ENCODE data around the gene HMGN4.

Gene HMGN4

DNA sequence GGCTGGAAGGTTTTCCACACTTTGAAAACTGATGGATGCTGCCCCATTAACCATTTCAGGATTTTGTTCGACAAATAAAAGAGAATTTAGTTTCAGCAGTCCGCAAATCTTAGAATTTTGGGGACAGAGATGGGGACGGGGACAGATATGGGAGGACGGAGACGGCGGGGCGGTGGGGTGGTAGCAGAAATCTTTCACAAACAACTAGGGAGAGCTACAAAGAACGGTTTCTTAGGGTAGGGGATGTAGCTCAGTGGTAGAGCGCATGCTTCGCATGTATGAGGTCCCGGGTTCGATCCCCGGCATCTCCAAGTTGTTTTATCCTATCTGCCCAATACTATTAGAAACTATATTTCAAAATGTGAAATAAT lies 15.1 kb downstream of the HMGN4 start:
- DNase-seq = peak; percentile 82

DNA sequence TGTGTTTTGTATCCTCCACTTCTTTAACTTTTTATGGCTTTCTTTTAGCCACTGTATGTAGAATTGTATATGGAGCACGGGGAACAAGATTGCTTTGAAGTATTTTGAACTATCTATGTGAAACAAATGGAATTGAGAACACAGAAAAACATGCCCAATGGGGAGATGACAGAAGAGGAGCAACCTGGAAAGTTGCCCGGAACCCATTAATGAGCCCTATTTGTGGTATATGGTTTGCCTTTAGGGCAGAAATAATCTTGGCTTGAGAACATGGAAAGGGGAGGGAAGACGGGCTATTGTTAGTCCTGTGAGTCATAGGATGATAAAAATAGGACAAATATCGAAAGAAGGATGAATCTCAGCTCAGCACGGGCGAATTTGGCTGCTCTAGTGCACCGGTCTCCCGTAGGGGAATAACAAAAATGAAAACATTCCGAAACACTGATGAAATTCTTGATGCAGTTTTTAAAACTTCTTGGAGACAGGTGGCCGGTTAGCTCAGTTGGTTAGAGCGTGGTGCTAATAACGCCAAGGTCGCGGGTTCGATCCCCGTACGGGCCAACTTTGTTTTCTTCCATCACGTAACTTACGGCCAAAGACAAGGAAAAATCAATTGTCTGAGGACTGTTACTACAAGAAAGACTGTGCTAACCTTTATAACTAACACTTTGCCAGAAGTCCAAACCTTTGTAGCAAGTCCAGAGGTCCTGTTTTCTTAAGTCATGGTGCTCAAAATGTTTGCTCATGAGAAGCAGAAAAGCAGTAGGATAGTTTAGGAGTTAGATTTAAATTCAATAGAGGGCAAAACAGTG lies 15.7 kb downstream of the HMGN4 start:
- DNase-seq = peak; percentile 82

GRCh38 chr6:26554447-26554696 lies 16.2 kb downstream of the HMGN4 start:
- no peak for DNase-seq

- DNase-seq = peak; percentile 63
Measured at GRCh38 chr6:26554697-26555504, 16.7 kb downstream of the HMGN4 start.

DNA sequence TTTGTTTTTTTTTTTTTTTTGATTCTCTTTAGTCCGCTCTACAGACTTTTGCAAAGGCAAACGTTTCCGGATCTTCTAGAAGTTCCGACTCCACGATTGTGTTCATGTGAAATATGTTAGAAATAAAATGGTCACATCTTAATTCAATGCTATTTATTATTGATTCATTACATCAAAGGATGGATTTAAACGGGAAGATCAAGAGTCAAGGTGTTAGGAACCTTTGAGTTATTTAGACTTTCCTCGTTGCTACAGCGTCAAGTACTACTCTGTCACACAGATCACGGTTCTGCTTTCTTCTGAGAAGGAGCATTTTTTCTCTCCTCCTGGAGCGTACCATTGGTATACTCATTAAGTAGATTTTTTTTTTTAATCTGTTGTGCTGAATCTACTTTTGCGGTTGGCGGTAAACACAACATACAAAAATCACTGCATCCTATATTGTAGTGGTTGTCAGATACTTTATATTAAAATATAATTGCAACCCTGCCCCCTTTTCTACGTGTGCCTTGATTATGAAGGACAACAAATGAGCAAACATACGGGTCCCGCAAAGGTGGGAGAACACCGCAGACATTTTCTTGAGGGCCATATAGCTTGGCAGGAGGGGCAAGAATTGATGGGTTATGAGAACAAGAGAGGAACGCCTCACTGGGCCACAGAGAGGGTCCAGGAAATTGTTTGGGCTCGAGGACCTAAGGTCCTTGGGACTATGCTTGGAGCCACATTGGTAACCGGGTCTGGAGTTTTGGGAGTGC lies 17.5 kb downstream of the HMGN4 start:
- DNase-seq = no peak

- DNase-seq = peak; percentile 40
Measured at GRCh38 chr6:26556263-26557070, 18.3 kb downstream of the HMGN4 start.

GRCh38 chr6:26561533-26562466 lies 23.6 kb downstream of the HMGN4 start:
- no peak for DNase-seq

- DNase-seq = no peak
Measured at GRCh38 chr6:26563488-26563887, 25.3 kb downstream of the HMGN4 start.

GRCh38 chr6:26568601-26569432 lies 30.7 kb downstream of the HMGN4 start:
- peak; percentile 98 for DNase-seq

GRCh38 chr6:26569433-26569764 lies 31.2 kb downstream of the HMGN4 start:
- DNase-seq = no peak

DNA sequence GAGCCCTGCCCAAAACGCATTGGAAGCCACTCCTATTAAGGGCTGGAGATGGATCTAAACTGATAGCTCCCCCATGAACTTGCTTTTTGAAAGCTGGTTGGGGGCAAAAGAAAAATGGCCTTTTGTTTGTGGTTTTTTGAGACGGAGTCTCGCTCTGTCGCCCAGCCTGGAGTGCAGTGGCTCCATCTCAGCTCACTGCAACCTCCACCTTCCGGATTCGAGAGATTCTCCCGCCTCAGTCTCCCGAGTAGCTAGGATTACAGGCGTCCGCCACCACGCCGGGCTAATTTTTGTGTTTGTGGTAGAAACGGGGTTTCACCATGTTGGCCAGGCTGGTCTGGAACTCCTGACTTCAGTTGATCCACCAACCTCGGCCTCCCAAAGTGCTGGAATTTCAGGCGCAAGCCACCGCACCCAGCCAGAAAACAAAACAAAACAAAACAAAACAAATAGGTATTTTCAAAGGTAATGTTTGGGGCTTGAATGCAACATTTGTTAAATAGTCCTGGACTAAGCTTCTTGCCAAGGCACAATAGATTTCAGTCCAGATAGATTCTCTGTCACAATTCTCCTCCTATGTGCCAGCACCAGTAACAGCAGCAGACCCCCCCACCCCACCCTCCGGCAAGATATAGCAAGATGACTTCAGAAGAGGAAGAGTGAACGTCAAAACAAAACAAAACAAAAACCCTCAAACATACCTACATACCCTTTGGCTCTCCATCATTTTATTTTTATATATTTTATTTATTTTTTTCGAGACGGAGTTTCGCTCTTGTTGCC lies 32.1 kb downstream of the HMGN4 start:
- DNase-seq = no peak

GRCh38 chr6:26571592-26572296 lies 33.6 kb downstream of the HMGN4 start:
- DNase-seq = peak; percentile 44

- DNase-seq = no peak
Measured at GRCh38 chr6:26575494-26575939, 37.4 kb downstream of the HMGN4 start.

GRCh38 chr6:26576407-26576843 lies 38.3 kb downstream of the HMGN4 start:
- DNase-seq = no peak

DNA sequence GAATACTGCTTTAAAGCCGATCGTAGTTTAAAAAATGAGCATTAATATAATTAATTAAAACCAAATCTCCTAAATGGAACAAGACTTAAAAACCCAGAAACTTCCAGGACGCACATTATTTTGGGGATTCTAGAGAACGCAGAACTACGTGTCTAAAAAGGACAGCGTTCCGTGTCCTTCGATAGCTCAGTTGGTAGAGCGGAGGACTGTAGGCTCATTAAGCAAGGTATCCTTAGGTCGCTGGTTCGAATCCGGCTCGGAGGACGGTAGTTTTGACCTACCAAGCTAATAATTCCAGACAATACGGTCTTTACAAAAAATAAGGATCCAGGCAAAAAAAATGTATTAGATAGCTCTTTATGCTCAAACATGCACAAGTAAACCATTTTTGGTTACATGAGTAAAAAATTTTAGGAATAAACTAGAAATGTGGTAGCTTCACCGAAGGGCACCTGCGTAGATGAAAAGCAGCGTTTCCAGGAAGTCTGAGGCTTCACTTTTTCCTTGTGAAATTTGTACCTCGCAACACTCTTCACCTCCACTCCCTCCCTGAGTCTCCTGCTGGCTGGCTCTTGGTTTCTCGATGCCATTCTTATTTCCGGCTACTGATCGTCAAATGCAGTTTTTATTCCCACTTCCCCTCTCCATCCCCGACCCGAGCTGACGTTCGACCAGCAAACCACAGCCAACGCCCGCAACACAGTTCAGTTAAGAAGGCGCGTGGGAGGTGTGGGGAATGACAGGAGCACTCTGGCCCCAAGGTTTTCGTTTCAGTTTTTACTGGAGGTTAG lies 39.0 kb downstream of the HMGN4 start:
- DNase-seq = peak; percentile 70

GRCh38 chr6:26577720-26578072 lies 39.5 kb downstream of the HMGN4 start:
- DNase-seq = no peak

GRCh38 chr6:26578279-26578678 lies 40.1 kb downstream of the HMGN4 start:
- no peak for DNase-seq

DNA sequence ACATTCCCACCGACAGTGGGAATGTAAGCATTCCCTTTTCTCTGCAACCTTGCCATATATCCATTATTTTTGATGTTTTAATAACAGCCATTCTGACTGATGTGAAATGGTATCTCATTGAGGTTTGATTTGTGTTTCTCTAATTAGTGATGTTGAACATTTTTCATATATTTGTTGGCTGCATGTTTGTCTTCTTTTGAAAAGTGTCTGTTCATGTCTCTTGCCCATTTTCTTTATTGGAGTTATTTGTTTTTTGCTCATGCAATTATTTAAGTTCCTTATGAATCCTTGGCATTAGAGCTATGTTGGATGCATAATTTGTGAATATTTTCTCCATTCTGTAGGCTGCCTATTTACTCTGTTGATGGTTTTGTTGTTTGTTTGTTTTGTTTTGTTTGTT lies 40.6 kb downstream of the HMGN4 start:
- no peak for DNase-seq

Measured in CD4-positive, alpha-beta T cell treated with Interleukin-17A for 4 hours (primary cell).